ENCODE results near the gene AIPL1. TPM values are rescaled to one million over a fixed set of nuclear protein-coding genes. Genes with fewer than 3 reads are reported as not detected.

Gene AIPL1, protein sequence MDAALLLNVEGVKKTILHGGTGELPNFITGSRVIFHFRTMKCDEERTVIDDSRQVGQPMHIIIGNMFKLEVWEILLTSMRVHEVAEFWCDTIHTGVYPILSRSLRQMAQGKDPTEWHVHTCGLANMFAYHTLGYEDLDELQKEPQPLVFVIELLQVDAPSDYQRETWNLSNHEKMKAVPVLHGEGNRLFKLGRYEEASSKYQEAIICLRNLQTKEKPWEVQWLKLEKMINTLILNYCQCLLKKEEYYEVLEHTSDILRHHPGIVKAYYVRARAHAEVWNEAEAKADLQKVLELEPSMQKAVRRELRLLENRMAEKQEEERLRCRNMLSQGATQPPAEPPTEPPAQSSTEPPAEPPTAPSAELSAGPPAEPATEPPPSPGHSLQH
- not detected in 5 replicates for total RNA-seq (2022; extraction: Qiagen RNA extraction)

DNA sequence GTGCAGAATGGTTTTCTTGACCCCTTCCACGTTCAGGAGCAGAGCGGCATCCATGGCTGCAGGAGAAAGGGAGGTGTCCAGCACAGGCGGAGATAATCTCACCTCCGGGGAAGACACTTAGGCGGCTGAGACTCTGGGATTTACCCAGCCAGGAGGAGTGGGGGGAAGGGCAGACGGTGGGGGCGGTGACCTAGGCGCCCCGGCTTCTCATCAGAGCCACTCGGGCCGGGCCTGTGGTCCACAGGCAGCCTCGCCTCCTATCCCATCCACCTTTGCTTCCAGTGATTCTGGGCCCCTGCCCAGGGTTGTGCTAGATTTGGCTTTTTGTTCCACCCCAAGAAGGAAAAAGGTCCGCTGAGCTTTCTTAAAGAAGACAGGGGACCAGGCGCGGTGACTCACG is at the start of gene AIPL1:
AIPL1 (minus strand) TSS at position 71 of the 400 bp plus-strand sequence; CDS start at position 54, 17 bp downstream.

DNA sequence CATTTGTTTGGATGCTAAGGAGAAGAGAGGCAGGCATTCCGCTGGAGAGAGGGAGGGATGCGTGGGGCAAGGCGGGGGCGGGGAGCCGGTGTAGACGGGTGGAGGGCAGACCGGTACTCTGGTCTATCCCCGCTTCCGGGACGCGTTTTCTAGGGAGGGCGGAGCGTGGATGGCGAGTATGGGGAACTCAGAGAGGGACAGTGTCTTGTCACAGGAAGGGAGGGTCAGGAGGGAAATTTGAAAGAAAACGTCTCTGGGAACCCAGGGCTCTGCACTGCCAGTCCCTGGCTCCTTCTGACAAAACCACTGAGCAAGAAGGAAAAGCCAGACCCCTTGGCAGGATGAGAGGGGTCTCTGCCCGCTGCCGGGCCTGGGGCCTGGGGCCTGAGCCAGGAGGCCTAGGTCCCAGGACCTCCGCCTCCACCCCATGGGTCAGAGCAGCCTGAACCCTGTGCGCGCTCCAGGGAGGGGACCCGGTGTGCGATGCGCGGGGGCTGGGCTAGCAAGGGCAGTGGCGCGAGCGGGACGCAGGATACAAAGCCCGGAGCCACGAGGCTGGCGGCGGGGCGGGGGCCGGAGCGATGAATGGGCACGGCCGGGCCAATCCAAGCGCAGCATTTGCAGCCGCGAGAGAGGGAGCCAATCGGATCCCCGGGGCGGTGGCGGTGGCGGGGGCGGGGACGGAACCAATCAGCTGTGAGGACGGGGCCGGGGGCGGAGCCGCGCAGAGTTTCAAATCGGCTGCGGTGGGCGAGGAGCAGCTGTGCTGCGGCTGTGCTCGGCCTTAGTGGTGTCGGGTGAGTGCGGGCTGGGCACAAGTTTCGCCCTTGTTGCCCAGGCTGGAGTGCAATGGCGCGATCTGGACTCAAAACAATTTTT is 9.0 kb upstream of the AIPL1 start, which contains the start of gene PIMREG:
PIMREG (plus strand) TSS at position 764 of the 879 bp plus-strand sequence. CDS start 656 bp downstream, outside the sequence.

Other genes starting within 250 kb of the AIPL1 start
- gene PIMREG, start 9.3 kb upstream of the AIPL1 start, total RNA-seq (2022; extraction: Qiagen RNA extraction): 38.2 to 48.3 TPM (median 42.4 TPM) in 5 replicates
- gene PITPNM3, start 121.4 kb upstream of the AIPL1 start, total RNA-seq (2022; extraction: Qiagen RNA extraction): 1.5 to 3.0 TPM (median 2.3 TPM) in 5 replicates
- 18.1 to 21.5 TPM (median 19.7 TPM) in 5 replicates for gene KIAA0753, start 205.6 kb upstream of the AIPL1 start, total RNA-seq (2022; extraction: Qiagen RNA extraction)
- 336 to 499 TPM (median 364 TPM) in 5 replicates for gene TXNDC17, start 205.9 kb upstream of the AIPL1 start, total RNA-seq (2022; extraction: Qiagen RNA extraction)
- gene MED31, start 216.5 kb upstream of the AIPL1 start, total RNA-seq (2022; extraction: Qiagen RNA extraction): 19.9 to 29.6 TPM (median 25.4 TPM) in 5 replicates
- 1.9 to 3.0 TPM (median 2.4 TPM) in 5 replicates for gene C17orf100, start 216.6 kb upstream of the AIPL1 start, total RNA-seq (2022; extraction: Qiagen RNA extraction)

Data from A549 treated with dexamethasone at 1 μM for 4 hours (cell line).